ENCODE results near the gene TSFM.

The TSFM gene

DNA sequence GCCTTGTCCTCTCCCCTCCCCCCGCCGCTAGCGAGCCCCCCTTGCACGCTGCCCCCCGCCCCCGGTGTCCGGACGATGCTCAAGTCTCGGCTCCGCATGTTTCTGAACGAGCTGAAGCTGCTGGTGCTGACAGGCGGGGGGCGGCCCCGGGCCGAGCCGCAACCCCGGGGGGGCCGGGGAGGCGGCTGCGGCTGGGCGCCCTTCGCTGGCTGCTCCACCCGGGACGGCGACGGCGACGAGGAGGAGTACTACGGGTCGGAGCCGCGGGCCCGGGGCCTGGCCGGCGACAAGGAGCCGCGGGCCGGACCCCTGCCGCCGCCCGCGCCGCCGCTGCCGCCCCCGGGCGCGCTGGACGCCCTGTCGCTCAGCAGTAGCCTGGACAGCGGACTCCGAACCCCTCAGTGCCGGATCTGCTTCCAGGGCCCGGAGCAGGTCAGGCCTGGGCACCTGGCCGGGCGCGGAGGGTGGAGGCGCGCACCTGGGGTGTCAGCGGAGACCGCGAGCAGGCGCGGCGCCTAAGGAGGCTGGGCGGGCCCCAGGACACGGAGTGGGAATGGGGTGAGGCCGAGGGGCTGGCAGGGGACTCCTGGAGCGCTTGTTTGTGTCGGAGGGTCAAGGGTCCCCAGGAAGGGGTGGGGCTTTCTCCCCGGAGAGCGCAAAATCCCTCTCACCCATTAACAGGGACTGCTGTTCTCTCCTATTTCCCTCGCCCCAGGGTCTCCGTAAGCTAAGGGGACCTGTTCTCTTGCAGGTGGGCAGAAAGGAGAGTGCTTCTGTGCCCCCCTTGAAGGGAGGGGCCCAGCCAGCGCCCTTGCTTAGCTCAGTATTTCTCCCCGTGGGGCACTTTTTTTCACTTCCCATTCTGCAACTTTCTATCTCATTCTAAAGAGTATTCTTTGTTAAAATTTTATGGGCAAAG lies 26.9 kb upstream of the TSFM start:
- DNase-seq (ENCODE audit: extremely low spot score) = no peak
- CTCF ChIA-PET = interaction anchor here (0.7 to 2.4 kb wide), 31 partner anchors 8 to 297 kb away, joined by 3 to 61 read pairs (median 5); partner anchors contain the start of genes AVIL, CYP27B1, EEF1AKMT3 and GLI1
- TF ChIP-seq, protein P1, sequence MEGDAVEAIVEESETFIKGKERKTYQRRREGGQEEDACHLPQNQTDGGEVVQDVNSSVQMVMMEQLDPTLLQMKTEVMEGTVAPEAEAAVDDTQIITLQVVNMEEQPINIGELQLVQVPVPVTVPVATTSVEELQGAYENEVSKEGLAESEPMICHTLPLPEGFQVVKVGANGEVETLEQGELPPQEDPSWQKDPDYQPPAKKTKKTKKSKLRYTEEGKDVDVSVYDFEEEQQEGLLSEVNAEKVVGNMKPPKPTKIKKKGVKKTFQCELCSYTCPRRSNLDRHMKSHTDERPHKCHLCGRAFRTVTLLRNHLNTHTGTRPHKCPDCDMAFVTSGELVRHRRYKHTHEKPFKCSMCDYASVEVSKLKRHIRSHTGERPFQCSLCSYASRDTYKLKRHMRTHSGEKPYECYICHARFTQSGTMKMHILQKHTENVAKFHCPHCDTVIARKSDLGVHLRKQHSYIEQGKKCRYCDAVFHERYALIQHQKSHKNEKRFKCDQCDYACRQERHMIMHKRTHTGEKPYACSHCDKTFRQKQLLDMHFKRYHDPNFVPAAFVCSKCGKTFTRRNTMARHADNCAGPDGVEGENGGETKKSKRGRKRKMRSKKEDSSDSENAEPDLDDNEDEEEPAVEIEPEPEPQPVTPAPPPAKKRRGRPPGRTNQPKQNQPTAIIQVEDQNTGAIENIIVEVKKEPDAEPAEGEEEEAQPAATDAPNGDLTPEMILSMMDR (IDR thresholded peaks at IDR 0.05; ENCODE audit: control extremely low read depth, extremely low read depth, low read depth, missing control alignments) = no peak
- POLR2A ChIA-PET = no interaction called here

DNA sequence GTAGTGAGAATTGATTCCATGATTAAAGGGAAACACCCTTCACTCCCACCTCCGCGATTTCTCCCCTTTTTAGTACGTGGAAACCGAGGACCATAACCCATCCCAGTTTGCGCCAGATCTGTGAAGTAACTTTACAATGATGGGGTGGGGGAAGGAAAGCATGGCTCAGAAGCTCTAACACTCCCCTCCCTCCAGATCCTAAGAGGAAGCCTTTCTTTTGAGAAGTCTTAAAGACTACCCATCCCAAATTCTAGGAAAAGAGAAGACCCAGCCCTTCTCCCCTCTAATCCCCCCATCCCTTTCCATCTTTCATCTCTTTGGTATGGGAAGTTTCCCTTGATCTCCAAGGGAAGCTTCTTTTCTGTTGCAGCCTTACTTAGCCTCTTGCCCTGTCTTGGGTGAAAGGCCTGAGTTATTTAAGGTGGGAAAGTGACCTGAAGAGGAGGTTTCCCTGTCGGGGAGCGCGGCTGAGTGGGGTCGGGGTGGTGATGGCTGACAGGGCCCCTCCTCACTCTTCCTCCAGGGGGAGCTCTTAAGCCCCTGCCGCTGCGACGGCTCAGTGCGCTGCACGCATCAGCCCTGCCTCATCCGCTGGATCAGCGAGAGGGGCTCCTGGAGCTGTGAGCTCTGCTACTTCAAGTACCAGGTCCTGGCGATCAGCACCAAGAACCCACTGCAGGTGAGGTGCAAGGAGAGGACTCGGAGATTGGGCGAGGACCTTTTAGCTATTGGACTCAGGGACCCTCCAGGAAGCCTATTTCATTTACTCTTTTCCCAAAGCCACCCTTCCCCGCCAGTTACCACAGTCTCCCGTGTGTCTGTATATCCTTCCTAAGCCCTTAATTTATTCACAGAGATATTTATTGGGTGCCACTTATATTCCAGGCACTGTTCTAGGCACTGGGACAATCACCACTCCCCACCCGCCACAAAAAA lies 25.9 kb upstream of the TSFM start:
- peak; percentile 84 for DNase-seq (ENCODE audit: extremely low spot score)
- POLR2A ChIA-PET = no interaction called here
- CTCF ChIA-PET = interaction anchor here (0.6 to 2.4 kb wide), 36 partner anchors 8 to 517 kb away, joined by 3 to 61 read pairs (median 5); partner anchors contain the start of genes AVIL, B4GALNT1, CYP27B1 and EEF1AKMT3
- TF ChIP-seq, protein P1 (IDR thresholded peaks at IDR 0.05; ENCODE audit: control extremely low read depth, extremely low read depth, low read depth, missing control alignments) = peak; percentile 86

DNA sequence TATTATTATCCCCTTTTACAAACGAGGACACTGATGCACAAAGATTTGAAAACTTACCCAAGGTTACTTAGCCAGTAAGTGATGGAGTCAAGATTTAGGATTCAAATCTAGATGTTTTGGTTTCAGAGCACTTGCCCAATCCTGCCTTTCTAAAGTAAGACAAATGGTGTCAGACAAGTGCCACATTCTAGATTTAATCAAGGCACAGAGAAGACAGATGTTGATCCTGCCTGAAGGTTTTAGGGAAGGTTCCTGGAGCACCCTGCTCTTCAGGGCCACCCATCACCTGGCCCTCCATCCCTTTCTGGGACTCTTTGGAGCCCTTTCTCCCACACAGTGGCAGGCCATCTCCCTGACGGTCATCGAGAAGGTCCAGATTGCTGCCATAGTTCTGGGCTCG lies 24.8 kb upstream of the TSFM start:
- CTCF ChIA-PET = interaction anchor here (2.2 to 2.4 kb wide), 3 partner anchors 10 to 45 kb away, joined by 8 to 61 read pairs (median 20); partner anchors contain the start of genes CYP27B1, EEF1AKMT3 and METTL1

DNA sequence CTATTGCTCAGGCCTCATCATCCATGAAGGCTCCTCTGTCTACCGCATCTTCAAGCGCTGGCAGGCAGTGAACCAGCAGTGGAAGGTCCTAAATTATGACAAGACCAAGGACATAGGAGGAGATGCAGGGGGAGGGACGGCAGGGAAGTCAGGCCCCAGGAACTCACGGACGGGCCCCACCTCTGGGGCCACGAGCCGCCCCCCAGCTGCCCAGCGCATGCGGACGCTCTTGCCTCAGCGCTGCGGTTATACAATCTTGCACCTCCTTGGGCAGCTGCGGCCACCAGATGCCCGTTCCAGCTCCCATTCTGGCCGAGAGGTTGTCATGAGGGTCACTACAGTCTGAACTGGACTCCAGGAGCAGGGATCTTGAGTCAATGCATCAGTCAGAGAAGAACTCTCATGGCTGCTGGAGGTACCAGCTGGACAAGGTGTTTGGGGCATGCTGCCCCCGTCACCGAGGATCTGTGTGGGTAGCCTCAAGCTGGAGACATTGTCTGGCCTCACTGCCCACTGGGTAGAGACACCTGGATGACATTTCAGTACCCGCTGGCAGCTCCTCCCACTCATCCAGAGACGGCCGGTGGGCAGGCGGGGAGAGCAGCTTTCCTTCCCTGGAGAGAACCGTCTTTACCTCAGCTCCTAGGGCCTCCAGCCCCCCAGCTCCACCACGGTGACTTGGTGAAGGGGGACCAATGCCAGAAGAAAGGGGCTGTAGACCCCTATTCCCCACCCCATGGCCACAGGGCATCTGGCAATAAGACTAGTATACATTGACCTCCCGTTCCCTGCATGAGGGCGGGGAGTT lies 23.8 kb upstream of the TSFM start:
- CTCF ChIA-PET = interaction anchor here (0.7 to 2.3 kb wide), 12 partner anchors 9 to 146 kb away, joined by 3 to 12 read pairs (median 4); partner anchors contain the start of genes CYP27B1, EEF1AKMT3, METTL1 and TSPAN31

More for the DNA sequence above, 24.8 kb upstream of the TSFM start:
- DNase-seq (ENCODE audit: extremely low spot score) = no peak
- POLR2A ChIA-PET = no interaction called here
- TF ChIP-seq, protein P1 (IDR thresholded peaks at IDR 0.05; ENCODE audit: control extremely low read depth, extremely low read depth, low read depth, missing control alignments) = no peak

DNA sequence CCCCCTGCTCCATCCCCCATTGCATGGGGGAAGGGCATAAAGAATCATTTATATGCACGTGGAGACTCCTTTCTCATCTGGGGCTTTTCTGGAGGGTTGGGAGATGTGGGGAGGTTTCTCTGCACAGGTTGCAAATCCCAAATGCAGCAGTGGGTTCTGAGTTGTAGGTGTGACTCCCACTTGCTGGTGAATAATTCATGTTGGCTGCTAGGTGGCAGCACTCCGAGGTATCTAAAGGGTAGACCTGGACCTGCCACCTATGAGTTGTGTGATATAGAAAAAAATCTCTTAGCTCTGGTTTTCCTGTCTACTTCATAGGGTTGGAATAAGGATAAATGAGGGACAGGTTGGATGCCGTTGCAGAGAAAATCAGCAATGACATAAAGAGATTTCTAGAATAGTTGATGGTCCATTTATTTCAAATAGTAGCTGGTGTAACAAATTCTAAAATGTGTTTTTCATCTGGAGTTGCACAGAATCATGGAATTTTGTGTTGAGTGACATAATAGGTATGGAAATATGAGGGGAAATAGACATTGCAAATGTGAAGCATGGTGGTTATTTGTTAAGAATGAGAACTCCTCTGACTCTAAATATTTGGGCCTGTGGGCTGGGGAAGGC lies 23.1 kb upstream of the TSFM start:
- CTCF ChIA-PET = interaction anchor here (0.6 to 2.3 kb wide), 12 partner anchors 8 to 176 kb away, joined by 3 to 12 read pairs (median 4); partner anchors contain the start of genes CYP27B1 and TSPAN31
- no peak for DNase-seq (ENCODE audit: extremely low spot score)
- POLR2A ChIA-PET = no interaction called here

More for the DNA sequence above, 23.8 kb upstream of the TSFM start:
- TF ChIP-seq, protein P1 (IDR thresholded peaks at IDR 0.05; ENCODE audit: control extremely low read depth, extremely low read depth, low read depth, missing control alignments) = no peak
- POLR2A ChIA-PET = no interaction called here
- DNase-seq (ENCODE audit: extremely low spot score) = no peak

More for the DNA sequence above, 23.1 kb upstream of the TSFM start:
- TF ChIP-seq, protein P1 (IDR thresholded peaks at IDR 0.05; ENCODE audit: control extremely low read depth, extremely low read depth, low read depth, missing control alignments) = peak; percentile 46
